G401 (cell line): Measurements from ENCODE around the gene ADAMTSL4. TPM values are rescaled to one million over a fixed set of nuclear protein-coding genes. Genes with fewer than 3 reads are reported as not detected.

Experiments used
- DNase-seq: peaks from one replicate; pipeline ENCODE4 v3.0.0-alpha.2; 2015; ENCODE audit warnings: low spot score
- in situ Hi-C: cut with HindIII; loops from 2 replicates; pipeline ENCODE4 v1.10.0; 2016; ENCODE audit warnings: low sequenced_read_pairs, mixed read lengths
- total RNA-seq: library from RNA; depleted of rRNA; stranded (reverse); fragments of >200 nt; shearing (Covaris generic); gene quantifications from 2 replicates; pipeline ENCODE4 v1.2.3, GENCODE V29; 2014; rRNA removed

ADAMTSL4 gene
- total RNA-seq = 20.0 and 22.9 TPM in 2 replicates

- peak; percentile 42 for DNase-seq
- in situ Hi-C loops = no loop called here
These were observed at the start of gene ADAMTSL4 for GRCh38 chr1:150548632-150549495. Gene ADAMTSL4 (plus strand): TSS chr1:150549408. CDS start chr1:150552289, 2,881 bp downstream.

GRCh38 chr1:150505431-150505830 lies 43.8 kb upstream of the ADAMTSL4 start:
- no peak for DNase-seq
- in situ Hi-C loops = no loop called here

DNA sequence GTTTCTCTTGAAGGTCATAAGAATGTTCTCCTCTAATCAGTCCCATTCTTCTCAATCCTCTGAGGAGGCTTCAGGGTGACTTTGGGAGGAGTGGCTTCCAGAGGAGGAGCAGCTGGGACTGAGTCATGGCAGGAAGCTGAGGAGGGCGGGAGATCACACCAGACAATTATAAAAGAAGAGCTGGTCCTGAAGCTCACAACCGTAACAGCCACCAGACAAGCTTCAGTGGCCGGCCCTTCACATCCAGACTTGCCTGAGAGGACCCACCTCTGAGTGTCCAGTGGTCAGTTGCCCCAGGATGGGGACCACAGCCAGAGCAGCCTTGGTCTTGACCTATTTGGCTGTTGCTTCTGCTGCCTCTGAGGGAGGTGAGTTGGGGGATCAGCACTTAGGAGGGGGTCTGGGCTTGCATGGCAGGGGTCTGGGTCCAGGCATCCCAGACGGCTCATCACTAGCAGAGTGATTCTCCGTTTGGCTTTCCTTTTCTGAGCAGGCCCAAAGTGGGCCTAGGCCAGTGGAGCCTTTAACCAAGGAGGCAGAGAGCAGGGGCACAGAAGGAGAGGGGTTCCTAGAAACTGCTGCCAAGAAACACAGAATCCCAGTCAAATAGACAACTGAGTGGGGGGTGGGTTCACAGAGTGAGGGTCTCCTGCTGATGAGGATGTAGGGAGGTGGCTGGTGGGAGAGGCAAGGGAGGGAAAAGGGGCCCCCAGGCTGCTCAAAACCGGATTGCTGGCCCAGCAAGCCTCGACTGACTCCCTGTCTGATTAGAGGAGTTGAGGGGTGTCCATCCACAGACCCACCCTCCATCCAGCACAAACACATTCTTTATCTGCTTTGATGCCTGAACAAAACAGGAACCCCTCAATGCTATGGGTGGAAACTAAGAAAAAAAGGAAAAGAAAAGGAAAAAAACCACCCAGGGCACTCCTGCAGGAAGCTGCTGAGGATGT lies 41.0 kb upstream of the ADAMTSL4 start, which contains the start of gene ECM1:
TSS of gene ECM1 (plus strand) at position 198 of the 953 bp plus-strand sequence. CDS start at position 299, 101 bp downstream.
- no peak for DNase-seq
- in situ Hi-C loops = no loop called here

GRCh38 chr1:150508982-150509381 lies 40.2 kb upstream of the ADAMTSL4 start:
- DNase-seq = no peak
- in situ Hi-C loops = no loop called here

- DNase-seq = no peak
- in situ Hi-C loops = no loop called here
These were observed 37.7 kb upstream of the ADAMTSL4 start for GRCh38 chr1:150511551-150511950.

- no peak for DNase-seq
- in situ Hi-C loops = no loop called here
These were observed 37.1 kb upstream of the ADAMTSL4 start for GRCh38 chr1:150511985-150512660.

DNA sequence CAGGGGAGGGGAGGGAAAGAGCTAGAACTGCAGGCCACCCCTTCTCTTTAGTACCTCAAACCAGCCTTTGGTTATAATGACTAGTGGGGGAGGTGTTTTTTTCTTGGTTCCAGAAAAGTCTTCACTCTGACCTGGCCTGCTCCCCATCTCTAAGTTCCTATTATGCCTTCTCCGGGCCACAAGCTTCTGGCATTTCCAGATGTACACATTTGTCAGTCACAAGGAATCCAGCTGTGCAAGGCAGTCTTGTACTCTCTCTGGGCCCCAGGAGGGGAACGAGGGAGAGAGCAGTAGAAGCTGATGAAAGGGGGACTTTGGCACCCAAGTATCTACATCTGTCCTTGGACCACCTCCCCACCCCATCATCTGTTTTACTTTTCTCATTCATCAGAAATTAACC lies 36.4 kb upstream of the ADAMTSL4 start:
- in situ Hi-C loops = no loop called here
- no peak for DNase-seq

DNA sequence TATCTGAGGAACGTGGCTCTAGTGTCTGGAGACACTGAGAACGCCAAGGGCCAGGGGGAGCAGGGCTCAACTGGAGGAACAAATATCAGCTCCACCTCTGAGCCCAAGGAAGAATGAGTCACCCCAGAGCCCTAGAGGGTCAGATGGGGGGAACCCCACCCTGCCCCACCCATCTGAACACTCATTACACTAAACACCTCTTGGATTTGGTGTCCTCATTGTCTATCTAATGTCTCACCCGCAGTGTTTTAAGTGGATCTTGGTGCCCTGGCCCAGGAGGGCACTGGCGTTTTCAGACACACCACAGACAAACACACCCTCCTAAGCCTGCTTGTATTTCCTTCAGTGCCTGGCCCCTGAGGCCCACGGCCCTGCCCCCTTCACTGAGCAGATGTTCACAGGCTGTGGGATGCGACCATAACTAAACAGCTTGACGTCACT lies 35.8 kb upstream of the ADAMTSL4 start:
- in situ Hi-C loops = no loop called here
- no peak for DNase-seq

- in situ Hi-C loops = no loop called here
- no peak for DNase-seq
These were observed 34.9 kb upstream of the ADAMTSL4 start for GRCh38 chr1:150514260-150514659.

- no peak for DNase-seq
- in situ Hi-C loops = no loop called here
These were observed 34.3 kb upstream of the ADAMTSL4 start for GRCh38 chr1:150514913-150515327.

DNA sequence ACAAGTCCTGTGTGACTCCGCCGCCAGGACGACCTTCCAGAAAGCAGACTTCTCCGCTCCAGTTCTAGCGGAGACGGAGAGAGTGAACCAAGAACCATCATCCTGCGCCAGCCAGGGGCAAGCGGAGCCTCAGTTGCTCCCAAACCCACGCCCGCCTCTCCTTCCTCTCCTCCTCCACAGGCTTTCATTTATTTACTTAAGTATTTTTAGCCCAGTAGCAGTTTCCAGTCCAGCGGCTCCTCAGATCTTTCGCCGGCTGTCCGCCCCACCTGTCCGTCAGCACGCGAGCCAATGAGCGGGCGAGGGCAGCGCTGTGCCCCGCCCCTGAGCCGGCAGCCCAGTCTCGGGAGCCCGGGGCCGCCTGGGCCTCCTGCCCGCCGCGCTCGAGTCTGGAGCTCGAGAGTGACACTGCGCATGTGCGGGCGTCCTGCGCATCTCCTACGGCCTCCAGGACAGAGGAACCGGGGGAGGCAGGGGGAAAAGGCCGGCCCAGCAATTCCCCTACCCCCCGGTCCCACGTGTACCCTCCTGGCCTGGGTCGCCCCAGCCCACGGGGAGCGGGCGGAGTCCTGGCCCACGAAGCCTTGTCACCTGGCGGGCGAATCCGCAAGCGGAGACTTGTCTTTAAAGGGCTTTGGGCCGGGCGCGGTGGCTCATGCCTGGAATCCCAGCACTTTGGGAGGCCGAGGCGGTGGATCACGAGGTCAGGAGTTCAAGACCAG lies 33.7 kb upstream of the ADAMTSL4 start, which contains the start of gene FALEC:
TSS of gene FALEC (plus strand) at position 425 of the 722 bp plus-strand sequence.
- in situ Hi-C loops = no loop called here
- DNase-seq = peak; percentile 98

GRCh38 chr1:150516050-150516591 lies 33.1 kb upstream of the ADAMTSL4 start:
- in situ Hi-C loops = no loop called here
- DNase-seq = peak; percentile 63

GRCh38 chr1:150516616-150517015 lies 32.6 kb upstream of the ADAMTSL4 start:
- peak; percentile 58 for DNase-seq
- in situ Hi-C loops = no loop called here

DNA sequence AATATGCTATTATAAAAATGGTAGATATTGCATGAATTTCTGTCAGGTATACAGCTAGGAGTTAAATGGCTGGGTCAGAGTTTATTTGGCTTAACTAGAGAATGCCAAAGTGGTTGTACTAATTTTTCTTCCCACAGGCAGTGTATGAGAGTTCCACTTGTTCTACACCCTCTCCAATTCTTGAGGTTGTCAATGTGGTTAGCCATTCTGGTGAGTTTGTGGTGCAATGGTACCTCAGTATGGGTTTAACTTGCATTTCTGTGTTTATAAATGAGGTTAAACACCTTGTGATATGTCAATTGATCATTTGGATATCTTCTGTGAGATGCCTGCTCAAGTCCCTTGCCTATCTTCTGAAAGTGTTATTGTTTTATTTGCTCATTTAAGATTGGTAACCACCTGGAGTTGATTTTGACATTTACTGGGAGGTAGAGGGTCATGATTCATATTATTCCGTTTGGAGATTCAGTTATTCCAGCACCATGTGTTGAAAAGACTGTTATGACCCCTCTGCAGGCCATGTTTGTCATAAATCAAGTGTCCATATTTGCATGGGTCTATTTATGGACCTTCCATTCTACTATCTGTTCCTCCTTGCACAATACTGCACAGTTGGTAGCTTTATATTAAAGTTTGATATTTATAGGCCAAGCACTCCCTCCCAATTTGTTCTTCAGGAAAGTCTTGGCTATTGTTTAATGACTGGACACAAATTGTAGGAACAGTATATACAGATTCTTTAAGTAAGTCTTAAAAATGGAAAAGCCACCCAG lies 27.8 kb upstream of the ADAMTSL4 start:
- in situ Hi-C loops = no loop called here
- DNase-seq = no peak

DNA sequence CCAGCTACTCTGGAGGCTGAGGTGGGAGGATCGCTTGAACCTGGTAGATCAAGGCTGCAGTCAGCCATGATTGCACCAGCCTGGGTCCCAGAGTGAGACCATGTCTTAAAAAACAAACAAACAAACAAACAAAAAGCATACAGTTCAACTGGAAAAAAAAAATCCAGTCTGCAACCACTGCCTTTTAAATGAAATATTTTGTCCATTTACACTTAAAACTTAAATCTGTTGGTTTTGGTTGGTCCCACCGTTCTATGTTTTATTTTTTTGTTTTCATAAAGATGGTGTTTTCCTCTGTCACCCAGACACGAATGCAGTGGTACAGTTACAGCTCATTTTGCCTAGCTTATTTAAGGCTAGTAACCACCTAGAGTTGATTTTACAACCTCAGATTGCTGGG lies 23.9 kb upstream of the ADAMTSL4 start:
- DNase-seq = no peak
- in situ Hi-C loops = loop anchor here (5.0 kb wide), 1 partner anchor 38 kb away; the partner anchor contains the start of gene TARS2

DNA sequence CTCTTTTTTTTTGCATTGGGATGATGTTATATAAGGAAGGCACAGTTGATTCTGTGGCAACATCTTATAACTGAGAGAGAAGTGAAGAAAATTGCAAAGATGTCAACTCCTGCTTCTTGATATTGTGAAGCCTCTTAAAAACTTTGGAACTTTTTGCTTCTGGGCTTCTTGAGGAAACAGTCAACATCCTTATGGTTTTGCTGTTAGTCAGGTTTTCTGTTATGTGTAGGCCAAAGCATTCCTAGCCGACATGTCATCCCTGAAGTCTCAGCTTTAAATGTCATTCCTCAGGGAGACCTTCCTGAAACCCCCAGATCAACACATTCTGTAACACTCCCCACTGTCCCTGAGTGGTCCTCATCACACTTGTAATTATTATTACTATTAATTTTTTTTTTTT lies 21.0 kb upstream of the ADAMTSL4 start:
- in situ Hi-C loops = loop anchor here (5.0 kb wide), 1 partner anchor 41 kb away; the partner anchor contains the start of gene TARS2
- no peak for DNase-seq

DNA sequence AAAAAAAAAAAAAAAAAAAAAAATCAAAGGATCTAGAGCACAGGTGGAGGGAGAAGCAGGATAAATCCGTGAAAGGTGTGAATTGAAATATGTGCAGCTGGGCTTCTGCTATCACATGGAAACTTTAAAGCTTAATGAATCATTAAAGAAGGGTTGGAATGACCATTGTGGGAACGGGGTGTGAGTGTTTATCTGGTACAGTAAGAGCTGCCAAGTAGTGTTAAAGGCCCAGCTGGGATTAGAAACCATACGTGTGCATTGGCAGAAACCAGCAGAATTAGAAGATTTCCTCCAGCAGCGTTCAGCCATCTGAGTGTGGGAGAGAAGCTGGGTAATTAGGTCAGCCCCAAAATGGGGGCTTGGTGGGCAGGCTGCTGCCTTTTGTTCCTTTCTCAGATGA lies 20.2 kb upstream of the ADAMTSL4 start:
- peak; percentile 58 for DNase-seq
- in situ Hi-C loops = loop anchor here (5.0 kb wide), 1 partner anchor 42 kb away; the partner anchor contains the start of gene TARS2
